GM18909 (cell line): ENCODE measurements around the gene DES.

Source experiments
- ATAC-seq: cut with Tn5 transposase; IDR thresholded peaks from one replicate; pipeline ENCODE4 v1.9.1; 2021; ENCODE audit warnings: mild to moderate bottlenecking; ENCODE audit not compliant: unreplicated experiment, poor library complexity

The DES gene

GRCh38 chr2:219419012-219419324, 791 bp downstream of the DES start:
- ATAC-seq = no peak

DNA sequence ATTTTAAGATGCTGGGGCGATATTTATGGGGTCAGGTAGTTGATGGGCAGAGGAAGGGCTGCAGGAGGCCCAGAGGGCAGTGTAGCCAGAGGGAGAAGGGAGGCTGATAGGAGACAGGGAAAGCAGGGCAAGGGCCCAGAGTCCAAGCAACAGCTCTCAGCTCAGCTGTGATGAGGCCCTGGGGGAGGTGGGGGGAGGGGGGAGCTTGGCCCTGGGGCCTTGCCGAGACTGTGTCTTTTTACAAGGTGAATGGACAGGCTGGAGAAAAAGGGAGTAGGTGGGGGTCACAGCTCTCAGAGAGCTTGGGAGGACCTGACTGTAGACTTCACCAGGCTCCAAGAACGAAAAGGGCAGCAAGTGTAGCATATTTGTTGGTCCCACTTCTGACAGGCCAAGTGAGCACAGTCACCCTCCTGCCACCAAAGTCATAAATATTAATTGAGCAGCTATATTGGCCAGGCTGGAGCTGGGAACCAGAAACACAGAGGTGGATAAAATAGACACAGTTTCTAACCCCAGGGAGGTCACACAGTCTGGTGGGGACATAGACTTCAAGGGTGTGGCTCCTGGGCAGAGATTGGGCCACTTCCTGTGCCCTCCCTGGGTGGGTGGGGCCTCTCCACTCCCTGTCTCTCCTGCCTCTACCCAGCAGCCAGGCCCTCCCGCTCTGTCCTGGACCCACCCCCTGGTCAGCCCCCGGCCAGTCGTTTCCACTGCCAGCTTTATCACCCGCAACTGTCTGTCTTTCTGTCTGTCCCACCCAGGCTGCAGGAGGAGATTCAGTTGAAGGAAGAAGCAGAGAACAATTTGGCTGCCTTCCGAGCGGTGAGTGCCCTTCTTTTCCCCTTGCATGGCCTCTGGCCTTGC, 1.4 kb downstream of the DES start:
- no peak for ATAC-seq

GRCh38 chr2:219420687-219421086, 2.5 kb downstream of the DES start:
- ATAC-seq = no peak

DNA sequence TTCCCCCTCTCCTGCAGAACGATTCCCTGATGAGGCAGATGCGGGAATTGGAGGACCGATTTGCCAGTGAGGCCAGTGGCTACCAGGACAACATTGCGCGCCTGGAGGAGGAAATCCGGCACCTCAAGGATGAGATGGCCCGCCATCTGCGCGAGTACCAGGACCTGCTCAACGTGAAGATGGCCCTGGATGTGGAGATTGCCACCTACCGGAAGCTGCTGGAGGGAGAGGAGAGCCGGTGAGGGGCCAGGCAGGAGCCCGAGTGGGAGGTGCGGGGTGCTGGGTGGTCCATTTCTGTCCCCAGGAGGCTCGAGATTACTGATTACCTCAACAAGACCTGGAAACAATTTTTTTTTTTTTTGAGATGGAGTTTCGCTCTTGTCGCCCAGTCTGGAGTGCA, 3.1 kb downstream of the DES start:
- no peak for ATAC-seq

DNA sequence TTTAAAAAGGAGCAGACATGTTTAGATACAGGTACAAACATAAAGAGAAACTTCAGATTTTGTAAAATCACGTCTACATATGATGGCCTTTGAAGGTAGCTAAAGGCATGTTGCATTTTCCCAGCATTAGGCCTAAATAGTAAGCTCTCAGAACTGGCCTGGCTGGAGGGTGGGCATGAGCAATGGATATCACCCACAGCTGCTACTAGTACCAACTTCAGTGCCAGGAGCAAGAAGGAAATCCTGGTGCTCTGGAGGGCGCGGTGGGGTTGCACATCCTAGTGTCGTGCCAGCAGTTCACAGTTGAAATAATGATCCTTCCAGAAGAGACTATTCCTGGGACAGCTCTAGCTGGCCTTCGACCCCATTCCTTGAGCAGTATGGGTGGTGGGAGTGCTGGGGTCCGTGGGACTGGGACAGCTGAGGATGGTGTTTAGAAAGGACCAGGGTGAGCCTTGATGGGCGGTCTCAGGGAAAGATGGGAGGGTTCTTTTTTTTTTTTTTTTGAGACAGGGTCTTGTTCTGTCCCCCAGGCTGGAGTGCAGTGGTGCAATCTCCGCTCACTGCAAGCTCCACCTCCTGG, 4.9 kb downstream of the DES start:
- ATAC-seq = no peak

DNA sequence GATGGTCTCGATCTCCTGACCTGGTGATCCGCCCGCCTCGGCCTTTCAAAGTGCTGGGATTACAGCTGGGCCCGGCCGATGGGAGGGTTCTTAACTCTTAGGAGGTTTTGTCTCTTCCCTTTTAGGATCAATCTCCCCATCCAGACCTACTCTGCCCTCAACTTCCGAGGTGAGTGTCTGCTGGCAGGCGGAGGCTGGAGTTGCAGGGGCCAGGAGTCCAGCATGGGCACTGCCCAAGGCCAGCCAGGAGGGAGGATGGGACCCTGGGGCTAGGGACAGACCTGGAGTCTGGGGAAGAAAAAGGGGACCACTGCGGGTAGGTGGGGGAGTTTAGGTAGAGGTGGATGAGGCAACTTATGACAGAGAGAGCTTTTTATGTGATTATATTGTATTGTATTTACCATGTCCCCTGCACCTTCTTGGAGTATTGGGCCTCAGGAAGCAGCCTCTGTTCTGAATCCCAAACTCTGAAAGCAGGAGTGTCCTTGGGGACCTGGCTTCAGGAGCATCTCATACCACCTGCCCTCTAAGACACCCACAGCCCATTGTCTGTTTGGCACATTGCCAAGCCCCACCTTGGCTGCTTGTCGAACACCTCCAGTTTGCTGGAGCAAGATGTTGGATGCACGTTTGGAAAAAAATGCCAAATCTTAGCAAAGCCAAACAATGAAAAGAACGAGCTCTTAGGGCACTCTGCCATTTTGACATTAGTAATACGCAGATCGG, 5.6 kb downstream of the DES start:
- no peak for ATAC-seq

DNA sequence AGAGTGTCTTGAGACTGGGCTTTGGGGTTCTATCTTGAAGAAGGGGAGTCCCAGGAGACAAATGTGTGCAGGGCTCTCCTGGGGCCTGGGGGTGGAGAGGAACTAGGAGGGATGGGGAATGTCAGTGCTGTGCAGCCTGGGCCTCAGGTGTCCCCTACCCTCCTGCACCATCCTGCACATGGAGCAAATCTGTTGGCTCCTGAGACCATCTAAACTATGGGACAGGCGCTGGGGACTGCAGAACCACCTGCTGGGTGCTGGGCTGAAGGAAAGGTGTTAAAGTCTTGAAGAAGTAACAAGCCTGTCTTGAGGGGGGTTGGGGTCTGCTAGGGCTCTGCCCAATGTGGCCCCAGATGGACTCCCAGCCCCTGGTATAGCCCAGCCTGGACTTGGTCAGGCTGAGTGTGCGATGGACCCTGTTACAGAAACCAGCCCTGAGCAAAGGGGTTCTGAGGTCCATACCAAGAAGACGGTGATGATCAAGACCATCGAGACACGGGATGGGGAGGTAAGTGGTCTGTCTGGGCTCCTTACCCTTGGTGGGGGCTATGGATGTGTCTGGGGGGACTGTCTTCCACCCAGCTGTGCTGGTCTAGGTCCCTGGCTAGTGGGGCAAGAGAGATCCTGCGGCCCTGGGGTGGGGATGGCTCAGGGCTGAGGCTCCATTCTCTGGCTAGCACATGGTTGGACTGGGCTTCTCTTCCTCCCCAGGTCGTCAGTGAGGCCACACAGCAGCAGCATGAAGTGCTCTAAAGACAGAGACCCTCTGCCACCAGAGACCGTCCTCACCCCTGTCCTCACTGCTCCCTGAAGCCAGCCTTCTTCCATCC, 7.3 kb downstream of the DES start:
- no peak for ATAC-seq

DNA sequence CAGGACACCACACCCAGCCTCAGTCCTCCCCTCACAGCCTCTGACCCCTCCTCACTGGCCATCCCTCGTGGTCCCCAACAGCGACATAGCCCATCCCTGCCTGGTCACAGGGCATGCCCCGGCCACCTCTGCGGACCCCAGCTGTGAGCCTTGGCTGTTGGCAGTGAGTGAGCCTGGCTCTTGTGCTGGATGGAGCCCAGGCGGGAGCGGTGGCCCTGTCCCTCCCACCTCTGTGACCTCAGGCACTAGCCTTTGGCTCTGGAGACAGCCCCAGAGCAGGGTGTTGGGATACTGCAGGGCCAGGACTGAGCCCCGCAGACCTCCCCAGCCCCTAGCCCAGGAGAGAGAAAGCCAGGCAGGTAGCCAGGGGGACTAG, 7.9 kb downstream of the DES start:
- no peak for ATAC-seq

DNA sequence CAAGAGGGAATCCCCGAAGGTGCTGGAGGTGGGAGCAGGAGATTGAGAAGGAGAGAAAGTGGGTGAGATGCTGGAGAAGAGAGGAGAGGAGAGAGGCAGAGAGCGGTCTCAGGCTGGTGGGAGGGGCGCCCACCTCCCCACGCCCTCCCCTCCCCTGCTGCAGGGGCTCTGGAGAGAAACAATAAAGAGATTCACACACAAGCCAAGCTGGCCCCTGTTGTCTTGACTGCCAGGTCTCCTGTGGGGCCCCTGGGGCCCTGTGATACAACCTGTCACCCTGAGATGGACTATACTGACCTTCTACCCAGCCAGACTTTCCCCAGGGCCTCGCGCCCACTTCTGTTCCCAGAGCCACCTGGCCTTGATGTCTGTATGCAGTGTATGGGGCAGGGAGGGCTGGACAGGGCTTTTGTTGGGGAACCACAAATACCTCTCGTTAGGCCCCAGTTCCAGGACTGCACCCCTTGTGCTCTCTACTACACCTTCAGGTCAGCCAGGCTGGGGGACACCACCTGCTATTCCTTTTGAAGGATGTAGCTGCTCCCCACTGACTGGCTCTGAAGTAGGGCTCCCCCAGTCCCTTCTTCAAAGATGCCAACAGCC, 8.5 kb downstream of the DES start:
- no peak for ATAC-seq

GRCh38 chr2:219428469-219428868, 10.3 kb downstream of the DES start:
- no peak for ATAC-seq

GRCh38 chr2:219429958-219430606, 11.9 kb downstream of the DES start:
- ATAC-seq = no peak

DNA sequence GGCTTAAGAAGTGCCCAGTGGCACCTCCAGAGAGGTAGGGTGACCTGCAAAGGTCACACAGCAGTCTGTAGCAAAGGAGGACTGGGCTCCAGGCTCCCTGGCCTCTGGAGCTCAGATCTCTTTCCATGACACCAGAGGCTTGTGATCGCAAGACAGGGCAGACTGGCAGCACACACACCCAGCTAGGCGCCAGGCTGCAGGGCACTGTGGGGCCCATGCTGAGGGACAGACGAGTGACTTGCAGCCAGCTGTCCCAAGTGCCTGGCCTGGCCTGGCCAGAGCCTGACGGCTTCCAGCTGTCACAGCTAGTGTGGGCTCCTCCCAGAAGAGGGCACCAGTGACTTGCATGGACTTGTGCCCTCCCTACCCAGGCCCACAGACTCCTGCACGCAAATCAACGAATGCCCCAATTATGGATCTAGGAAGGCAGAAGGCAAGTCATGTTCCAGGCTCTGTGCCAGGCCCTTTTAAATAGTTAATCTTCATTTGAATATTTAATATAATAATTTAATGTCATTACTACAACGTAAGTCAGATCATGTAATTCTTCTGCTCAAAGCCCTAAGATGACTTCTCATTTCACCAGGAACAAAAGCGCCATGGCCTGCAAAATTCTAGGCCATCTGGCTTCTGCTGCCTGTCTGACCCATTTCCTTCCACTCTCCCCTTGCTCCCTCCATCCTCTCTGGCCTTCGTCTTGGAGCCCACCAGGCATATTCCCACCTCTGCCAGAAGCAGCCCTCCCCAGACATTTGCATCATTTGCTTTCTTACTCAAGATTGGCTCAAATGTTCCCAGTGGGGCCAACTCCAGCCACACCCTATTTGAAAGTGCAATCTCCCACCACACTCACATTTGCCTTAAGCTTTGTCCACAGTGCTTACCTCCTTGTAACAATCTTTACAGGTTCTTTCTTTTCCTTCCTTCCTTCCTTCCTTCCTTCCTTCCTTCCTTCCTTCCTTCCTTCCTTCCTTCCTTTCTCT, 12.7 kb downstream of the DES start:
- no peak for ATAC-seq

DNA sequence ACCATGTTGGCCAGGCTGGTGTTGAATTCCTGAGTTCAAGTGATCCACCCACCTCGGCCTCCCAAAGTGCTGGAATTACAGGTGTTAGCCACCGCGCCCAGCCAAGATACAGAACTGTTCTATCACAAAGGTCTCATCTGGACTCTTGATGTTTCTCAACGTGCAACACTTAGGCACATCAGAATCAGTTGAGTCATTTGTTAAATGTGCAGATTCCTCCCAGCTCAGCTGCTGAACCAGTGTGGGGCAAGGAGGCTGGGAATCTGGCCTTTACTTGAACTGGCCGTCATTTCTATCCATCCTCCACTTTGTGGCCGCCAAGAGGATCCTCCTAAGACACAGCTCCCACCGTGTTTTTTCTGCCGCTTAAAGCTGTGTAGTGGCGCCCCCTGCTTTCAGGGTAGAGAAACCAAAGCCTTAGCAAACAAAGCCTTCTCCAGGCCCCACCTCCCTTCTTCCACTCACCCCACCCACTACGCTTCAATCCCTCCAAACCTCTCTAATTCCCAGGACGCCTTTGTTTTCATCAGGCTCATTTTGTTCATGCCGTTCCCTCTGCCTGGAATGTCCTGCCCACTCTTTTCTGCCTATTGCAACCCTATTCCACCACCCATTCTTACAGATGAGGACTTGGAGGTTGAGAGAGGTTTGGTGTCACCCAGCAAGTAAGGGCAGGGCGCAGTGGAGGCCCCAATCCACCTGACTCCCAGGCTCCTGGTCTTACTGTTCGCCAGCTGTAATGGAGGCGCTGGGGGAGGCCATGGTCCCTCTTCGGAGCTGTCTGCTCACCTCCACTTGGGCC, 15.7 kb downstream of the DES start:
- no peak for ATAC-seq

- ATAC-seq = no peak
Observed at GRCh38 chr2:219434468-219434717, 16.2 kb downstream of the DES start.

DNA sequence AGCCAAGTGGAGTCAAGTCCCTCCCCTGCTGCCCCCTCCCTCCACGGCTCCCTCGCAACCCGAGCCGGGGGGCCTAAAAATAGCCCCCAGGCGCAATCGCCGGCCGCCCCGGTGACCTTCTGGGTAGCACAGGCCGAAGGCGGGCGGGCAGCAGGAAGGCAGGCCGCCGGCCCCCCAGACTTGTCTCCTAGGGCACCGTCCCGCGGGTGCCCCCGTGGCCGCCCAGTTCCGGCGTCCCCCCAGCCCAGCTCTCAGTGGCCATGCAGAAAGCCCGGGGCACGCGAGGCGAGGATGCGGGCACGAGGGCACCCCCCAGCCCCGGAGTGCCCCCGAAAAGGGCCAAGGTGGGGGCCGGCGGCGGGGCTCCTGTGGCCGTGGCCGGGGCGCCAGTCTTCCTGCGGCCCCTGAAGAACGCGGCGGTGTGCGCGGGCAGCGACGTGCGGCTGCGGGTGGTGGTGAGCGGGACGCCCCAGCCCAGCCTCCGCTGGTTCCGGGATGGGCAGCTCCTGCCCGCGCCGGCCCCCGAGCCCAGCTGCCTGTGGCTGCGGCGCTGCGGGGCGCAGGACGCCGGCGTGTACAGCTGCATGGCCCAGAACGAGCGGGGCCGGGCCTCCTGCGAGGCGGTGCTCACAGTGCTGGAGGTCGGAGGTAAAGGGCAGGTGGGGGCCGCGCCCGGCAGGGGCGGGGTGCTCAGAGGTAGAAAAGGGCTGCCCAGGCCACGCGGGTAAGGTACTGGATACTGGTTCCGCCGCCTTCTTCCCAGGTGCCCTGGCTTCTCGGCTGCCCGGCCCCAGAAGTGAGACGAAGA, 16.7 kb downstream of the DES start, which contains the start of gene SPEG:
Gene SPEG (plus strand): TSS at position 126 of the 808 bp plus-strand sequence. CDS start 135 bp downstream, at position 261.
- ATAC-seq = no peak

- no peak for ATAC-seq
Observed at GRCh38 chr2:219435701-219436100, 17.5 kb downstream of the DES start.

GRCh38 chr2:219436491-219436890, 18.3 kb downstream of the DES start:
- no peak for ATAC-seq
